GM12878 (cell line): ENCODE measurements around the gene RAPGEF6. TPM values are rescaled to one million over a fixed set of nuclear protein-coding genes. Genes with fewer than 3 reads are reported as not detected.

Experiments used
- ATAC-seq: fragments of 200-7000 bp; cut with Tn5 transposase; 3 replicates; pipeline ENCODE4 v1.9.1; 2020; ENCODE audit warnings: mild to moderate bottlenecking, moderate library complexity
- BruUV-seq: library from RNA; stranded (reverse); fragments of 400-500 nt; replicated peaks from 2 replicates; lab custom pipeline; 2021; lab: Mats Ljungman, UMichigan
- CTCF ChIA-PET: fragments of 300-600 bp; sonication (Branson Sonifier 250); formaldehyde crosslinking; extraction: SDS; loops from one replicate; lab custom pipeline; 2021; ENCODE audit warnings: inconsistent platforms; lab: Yijun Ruan, JAX
- POLR2A ChIA-PET: fragments of 350-600 bp; formaldehyde crosslinking; extraction: SDS; loops from one replicate; lab custom pipeline; 2021; ENCODE audit warnings: inconsistent platforms; lab: Charles Lee
- RAD21 ChIA-PET: fragments of 300-600 bp; sonication (Branson Sonifier 250); formaldehyde crosslinking; loops from one replicate; lab custom pipeline; 2023; ENCODE audit warnings: antibody characterized with exemption; ENCODE audit not compliant: unreplicated experiment; lab: Charles Lee
- SMC1A ChIA-PET: fragments of 300-600 bp; sonication (Branson Sonifier 250); formaldehyde crosslinking; loops from one replicate; lab custom pipeline; 2023; ENCODE audit not compliant: unreplicated experiment, uncharacterized antibody; lab: Charles Lee
- DNase-seq: peaks from one replicate; pipeline ENCODE4 v3.0.0-alpha.2; 2011; ENCODE audit warnings: low read depth, low spot score
- FAIRE-seq: peaks from 3 replicates; lab custom pipeline; 2011; peaks lifted over from hg19 to GRCh38; lab: Jason Lieb, UNC
- H2AFZ ChIP-seq: 2 replicates; pipeline ENCODE4 v1.6.0; 2011; ENCODE audit warnings: low read depth, low read length, control low read depth; ENCODE audit not compliant: control insufficient read depth
- H3K27ac ChIP-seq: 2 replicates; pipeline ENCODE4 v1.5.1; 2011; ENCODE audit warnings: control low read depth; ENCODE audit not compliant: control insufficient read depth, insufficient read depth
- H3K27me3 ChIP-seq, 2 experiments: replicated peaks in 1 of 2; 2 replicates each; pipeline versions ENCODE4 v1.6.0 to v1.6.1; 2011; ENCODE audit warnings: low read length in 1 of 2; ENCODE audit not compliant: control insufficient read depth in 2 of 2, insufficient read depth in 2 of 2
- H3K36me3 ChIP-seq, 2 experiments: 2 replicates each; pipeline ENCODE4 v1.5.1; 2011; ENCODE audit warnings: low read length in 1 of 2; ENCODE audit not compliant: control insufficient read depth in 2 of 2, insufficient read depth in 2 of 2
- H3K4me1 ChIP-seq: 2 replicates; pipeline ENCODE4 v1.6.1; 2011; ENCODE audit warnings: mild to moderate bottlenecking, low read length, moderate library complexity, mixed read lengths; ENCODE audit not compliant: control insufficient read depth, insufficient read depth
- H3K4me2 ChIP-seq: 2 replicates; pipeline ENCODE4 v1.6.0; 2011; ENCODE audit warnings: control low read depth; ENCODE audit not compliant: control insufficient read depth, insufficient read depth
- H3K4me3 ChIP-seq: fragments of 200-600 bp; sonication (generic); 2 replicates; pipeline ENCODE4 v1.5.1; 2016
- H3K79me2 ChIP-seq: 2 replicates; pipeline ENCODE4 v1.6.0; 2011; ENCODE audit warnings: low read length; ENCODE audit not compliant: control insufficient read depth, insufficient read depth
- H3K9ac ChIP-seq: 2 replicates; pipeline ENCODE4 v1.8.0; 2011; ENCODE audit warnings: low read length, control low read depth, mixed read lengths; ENCODE audit not compliant: control insufficient read depth, insufficient read depth
- H3K9me3 ChIP-seq: replicated peaks from 3 replicates; pipeline ENCODE4 v1.5.1; 2011; ENCODE audit warnings: mild to moderate bottlenecking, low read length; ENCODE audit not compliant: control insufficient read depth, insufficient read depth
- H4K20me1 ChIP-seq: 2 replicates; pipeline ENCODE4 v1.6.0; 2011; ENCODE audit not compliant: control insufficient read depth, insufficient read depth
- ATF7 ChIP-seq: fragments of 450-650 bp; IDR thresholded peaks from 2 replicates; pipeline ENCODE4 v1.6.1; 2016; ENCODE audit warnings: low read depth, mild to moderate bottlenecking
- CBX5 ChIP-seq: sonication (generic); IDR thresholded peaks from 2 replicates; pipeline ENCODE4 v1.6.1; 2016; ENCODE audit warnings: low read depth, moderate library complexity, mild to moderate bottlenecking, inconsistent platforms
- CREB1 ChIP-seq: IDR thresholded peaks from 2 replicates; pipeline ENCODE4 v1.6.1; 2012; ENCODE audit warnings: low read depth, mild to moderate bottlenecking, inconsistent platforms
- ESRRA ChIP-seq: IDR thresholded peaks from 2 replicates; pipeline ENCODE4 v1.6.1; 2012; ENCODE audit warnings: mild to moderate bottlenecking, low read length, improper control_type of control experiment
- FOS ChIP-seq: IDR thresholded peaks from 3 replicates; pipeline ENCODE4 v1.6.1; 2011; ENCODE audit warnings: borderline replicate concordance; ENCODE audit not compliant: insufficient read length; ENCODE audit errors: extremely low read depth
- HCFC1 ChIP-seq: fragments of 150-350 bp; IDR thresholded peaks from 2 replicates; pipeline ENCODE4 v1.6.1; 2014; ENCODE audit warnings: low read length
- IKZF1 ChIP-seq: fragments of 450-650 bp; conservative IDR thresholded peaks from 2 replicates; pipeline ENCODE4 v1.6.1; 2017; ENCODE audit warnings: antibody characterized with exemption, mild to moderate bottlenecking
- NBN ChIP-seq: fragments of 450-650 bp; IDR thresholded peaks from 2 replicates; pipeline ENCODE4 v1.6.1; 2016
- RUNX3 ChIP-seq: IDR thresholded peaks from 2 replicates; pipeline ENCODE4 v1.6.1; 2012; ENCODE audit warnings: low read length, inconsistent platforms
- SIN3A ChIP-seq: IDR thresholded peaks from 2 replicates; pipeline ENCODE4 v1.6.1; 2012; ENCODE audit warnings: low read depth, low read length, improper control_type of control experiment
- SMAD1 ChIP-seq: fragments of 450-650 bp; IDR thresholded peaks from 2 replicates; pipeline ENCODE4 v1.6.1; 2018; ENCODE audit warnings: mild to moderate bottlenecking, low read depth; ENCODE audit not compliant: partially characterized antibody
- SREBF1 ChIP-seq: IDR thresholded peaks from 2 replicates; pipeline ENCODE4 v1.6.1; 2012; ENCODE audit warnings: mild to moderate bottlenecking, low read length
- STAT1 ChIP-seq: fragments of 450-650 bp; conservative IDR thresholded peaks from 2 replicates; pipeline ENCODE4 v1.6.1; 2014; ENCODE audit warnings: antibody characterized with exemption, mild to moderate bottlenecking
- TARDBP ChIP-seq: IDR thresholded peaks from 2 replicates; pipeline ENCODE4 v1.6.1; 2016; ENCODE audit warnings: borderline replicate concordance
- TCF12 ChIP-seq: IDR thresholded peaks from 2 replicates; pipeline ENCODE4 v1.6.1; 2011; ENCODE audit warnings: low read depth, mild to moderate bottlenecking, low read length
- WGBS: methylation state at CpG from one replicate; pipeline ENCODE4 v1.1.6; 2016; ENCODE audit warnings: low lambda C conversion rate; ENCODE audit not compliant: insufficient replicate concordance, insufficient coverage; ENCODE audit errors: missing lambda C conversion rate; 5-methylcytosine and 5-hydroxymethylcytosine counted together
- in situ Hi-C: fragments of 300-500 bp; cut with MboI; formaldehyde crosslinking; loops from 9 replicates; pipeline ENCODE4 v1.14.3; 2018; ENCODE audit warnings: mixed read lengths
- intact Hi-C: fragments of 100-400 bp; cut with micrococcal nuclease; formaldehyde crosslinking; loops from one replicate; pipeline ENCODE4 v1.14.2; 2022; ENCODE audit not compliant: unreplicated experiment
- polyA plus RNA-seq, 11 experiments: library from polyadenylated mRNA; depleted of rRNA in 4 of 11; unstranded in 6 of 11; stranded (reverse) in 5 of 11; fragments of >200 nt; fragmentation: Nextera tagmentation in 4 of 11; fragmentation: Illumina TruSeq in 1 of 11; extraction: Ambion mirVana in 4 of 11; extraction: Trizol in 1 of 11; gene quantifications; 1 replicate in 1 of 11; 2 replicates in 10 of 11; pipeline versions ENCODE4 v1.2.1 to v1.2.3, GENCODE V29; 2011 to 2016; ENCODE audit warnings: inconsistent platforms in 2 of 11, missing spikeins in 2 of 11, low read depth in 1 of 11
- total RNA-seq, 4 experiments: library from RNA; depleted of rRNA in 3 of 4; stranded (reverse); fragments of >200 nt in 3 of 4; fragmentation: Illumina TruSeq in 1 of 4; extraction: Trizol in 1 of 4; gene quantifications; 2 replicates each; pipeline versions ENCODE4 v1.2.1 to v1.2.3, GENCODE V29; 2013 to 2021
- TF ChIP-seq, protein P1 (sequence below): IDR thresholded peaks from 2 replicates; pipeline ENCODE4 v1.6.1; 2011; ENCODE audit warnings: borderline replicate concordance, low read depth, mild to moderate bottlenecking, moderate library complexity, mixed read lengths, low read length; ENCODE audit not compliant: insufficient read depth; ENCODE audit errors: extremely low read length
- TF ChIP-seq, protein P2 (sequence below): IDR thresholded peaks from 2 replicates; pipeline ENCODE4 v1.6.1; 2012; ENCODE audit warnings: low read depth, low read length, improper control_type of control experiment
- TF ChIP-seq, protein P3 (sequence below): fragments of 450-650 bp; IDR thresholded peaks from 2 replicates; pipeline ENCODE4 v1.6.1; 2017; ENCODE audit warnings: mild to moderate bottlenecking, moderate library complexity

The RAPGEF6 gene
- total and polyA plus RNA-seq, 10 of the 15 experiments (the other 5 are each of a cell fraction or from before 2014, with no cell fraction given), result 2.9 to 24.0 (median 14.2) TPM

DNA sequence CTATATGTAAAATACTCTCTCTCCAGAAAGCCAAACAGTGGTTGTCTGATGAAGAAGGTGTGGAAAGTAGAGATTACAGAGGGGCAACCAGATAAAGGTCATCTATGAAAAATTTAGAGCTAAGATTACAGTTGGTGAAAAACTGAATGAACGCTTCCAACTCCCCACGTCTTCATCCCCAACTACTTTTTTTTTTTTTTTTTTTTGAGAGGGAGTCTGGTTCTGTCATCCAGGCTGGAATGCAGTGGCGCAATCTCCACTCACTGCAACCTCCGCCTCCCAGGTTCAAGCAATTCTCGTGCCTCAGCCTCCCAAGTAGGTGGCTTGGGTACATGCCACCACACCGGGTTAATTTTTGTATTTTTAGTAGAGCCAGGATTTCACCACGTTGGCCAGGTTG lies 64.3 kb downstream of the RAPGEF6 start:
- H3K27me3 ChIP-seq, result no peaks in the 10 kb centered on the region
- ChIA-PET RAD21 (interaction anchor here (0.6 kb wide), 1 partner anchor 369 kb away, joined by 3 read pairs; no protein-coding TSS in a partner anchor), SMC1A (interaction anchor here (1.0 to 1.1 kb wide), 2 partner anchors 38 to 437 kb away, joined by 3 read pairs; no protein-coding TSS in a partner anchor), POLR2A (no interaction called here), CTCF (interaction anchor here (1.2 kb wide), 1 partner anchor 19 kb away, joined by 3 read pairs; no protein-coding TSS in a partner anchor)
- no peak overlapping the region for H3K9ac ChIP-seq
- no peak for DNase-seq
- BruUV-seq, result no TSS peak
- H3K36me3 ChIP-seq, result peaks cover 0 to 3% of the 10 kb centered on the region in 2 experiments; a peak in 1 of 4 replicates
- H3K27ac ChIP-seq, result no peak overlapping the region
- in situ Hi-C loops, result no loop called here
- H3K4me3 ChIP-seq, result no peak overlapping the region
- no peaks in the 10 kb centered on the region; the same call in 1 of the 3 replicates for H3K9me3 ChIP-seq
- ATAC-seq, result no peak
- no peak overlapping the region for H2AFZ ChIP-seq
- no peak overlapping the region for H3K4me2 ChIP-seq
- WGBS, result 93% methylated on average over 6 of the region's 7 CpGs
- no peak for FAIRE-seq
- intact Hi-C loops, result no loop called here
- peaks cover 4% of the 10 kb centered on the region for H3K79me2 ChIP-seq
- no peak for TF ChIP-seq TCF12
- TF ChIP-seq TARDBP, result no peak
- TF ChIP-seq ESRRA, result no peak
- TF ChIP-seq SREBF1, result no peak
- TF ChIP-seq NBN, result no peak
- TF ChIP-seq SIN3A, result no peak
- TF ChIP-seq, protein P1, sequence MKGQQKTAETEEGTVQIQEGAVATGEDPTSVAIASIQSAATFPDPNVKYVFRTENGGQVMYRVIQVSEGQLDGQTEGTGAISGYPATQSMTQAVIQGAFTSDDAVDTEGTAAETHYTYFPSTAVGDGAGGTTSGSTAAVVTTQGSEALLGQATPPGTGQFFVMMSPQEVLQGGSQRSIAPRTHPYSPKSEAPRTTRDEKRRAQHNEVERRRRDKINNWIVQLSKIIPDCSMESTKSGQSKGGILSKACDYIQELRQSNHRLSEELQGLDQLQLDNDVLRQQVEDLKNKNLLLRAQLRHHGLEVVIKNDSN, result no peak
- no peak for TF ChIP-seq HCFC1
- TF ChIP-seq IKZF1, result no peak
- no peak for TF ChIP-seq STAT1
- no peak for TF ChIP-seq SMAD1
- TF ChIP-seq CREB1, result no peak
- TF ChIP-seq CBX5, result no peak
- TF ChIP-seq RUNX3, result no peak
- TF ChIP-seq, protein P2, sequence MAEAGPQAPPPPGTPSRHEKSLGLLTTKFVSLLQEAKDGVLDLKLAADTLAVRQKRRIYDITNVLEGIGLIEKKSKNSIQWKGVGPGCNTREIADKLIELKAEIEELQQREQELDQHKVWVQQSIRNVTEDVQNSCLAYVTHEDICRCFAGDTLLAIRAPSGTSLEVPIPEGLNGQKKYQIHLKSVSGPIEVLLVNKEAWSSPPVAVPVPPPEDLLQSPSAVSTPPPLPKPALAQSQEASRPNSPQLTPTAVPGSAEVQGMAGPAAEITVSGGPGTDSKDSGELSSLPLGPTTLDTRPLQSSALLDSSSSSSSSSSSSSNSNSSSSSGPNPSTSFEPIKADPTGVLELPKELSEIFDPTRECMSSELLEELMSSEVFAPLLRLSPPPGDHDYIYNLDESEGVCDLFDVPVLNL, result no peak
- TF ChIP-seq FOS, result no peak
- TF ChIP-seq ATF7, result no peak
- TF ChIP-seq, protein P3, sequence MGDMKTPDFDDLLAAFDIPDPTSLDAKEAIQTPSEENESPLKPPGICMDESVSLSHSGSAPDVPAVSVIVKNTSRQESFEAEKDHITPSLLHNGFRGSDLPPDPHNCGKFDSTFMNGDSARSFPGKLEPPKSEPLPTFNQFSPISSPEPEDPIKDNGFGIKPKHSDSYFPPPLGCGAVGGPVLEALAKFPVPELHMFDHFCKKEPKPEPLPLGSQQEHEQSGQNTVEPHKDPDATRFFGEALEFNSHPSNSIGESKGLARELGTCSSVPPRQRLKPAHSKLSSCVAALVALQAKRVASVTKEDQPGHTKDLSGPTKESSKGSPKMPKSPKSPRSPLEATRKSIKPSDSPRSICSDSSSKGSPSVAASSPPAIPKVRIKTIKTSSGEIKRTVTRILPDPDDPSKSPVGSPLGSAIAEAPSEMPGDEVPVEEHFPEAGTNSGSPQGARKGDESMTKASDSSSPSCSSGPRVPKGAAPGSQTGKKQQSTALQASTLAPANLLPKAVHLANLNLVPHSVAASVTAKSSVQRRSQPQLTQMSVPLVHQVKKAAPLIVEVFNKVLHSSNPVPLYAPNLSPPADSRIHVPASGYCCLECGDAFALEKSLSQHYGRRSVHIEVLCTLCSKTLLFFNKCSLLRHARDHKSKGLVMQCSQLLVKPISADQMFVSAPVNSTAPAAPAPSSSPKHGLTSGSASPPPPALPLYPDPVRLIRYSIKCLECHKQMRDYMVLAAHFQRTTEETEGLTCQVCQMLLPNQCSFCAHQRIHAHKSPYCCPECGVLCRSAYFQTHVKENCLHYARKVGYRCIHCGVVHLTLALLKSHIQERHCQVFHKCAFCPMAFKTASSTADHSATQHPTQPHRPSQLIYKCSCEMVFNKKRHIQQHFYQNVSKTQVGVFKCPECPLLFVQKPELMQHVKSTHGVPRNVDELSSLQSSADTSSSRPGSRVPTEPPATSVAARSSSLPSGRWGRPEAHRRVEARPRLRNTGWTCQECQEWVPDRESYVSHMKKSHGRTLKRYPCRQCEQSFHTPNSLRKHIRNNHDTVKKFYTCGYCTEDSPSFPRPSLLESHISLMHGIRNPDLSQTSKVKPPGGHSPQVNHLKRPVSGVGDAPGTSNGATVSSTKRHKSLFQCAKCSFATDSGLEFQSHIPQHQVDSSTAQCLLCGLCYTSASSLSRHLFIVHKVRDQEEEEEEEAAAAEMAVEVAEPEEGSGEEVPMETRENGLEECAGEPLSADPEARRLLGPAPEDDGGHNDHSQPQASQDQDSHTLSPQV, result no peak
- H3K4me1 ChIP-seq, result no peaks in the 10 kb centered on the region
- no peaks in the 10 kb centered on the region for H4K20me1 ChIP-seq
